Hepatocyte (in vitro differentiated cells): Measurements from ENCODE around the gene FAM83F.

Experiments used
- CTCF ChIP-seq: fragments of 200-600 bp; sonication (generic); IDR thresholded peaks from 2 replicates; pipeline ENCODE4 v1.5.1; 2016; ENCODE audit warnings: antibody characterized with exemption, mild to moderate bottlenecking; ENCODE audit not compliant: poor library complexity
- EZH2 ChIP-seq: fragments of 200-600 bp; sonication (generic); IDR thresholded peaks from 2 replicates; pipeline ENCODE4 v1.6.1; 2016; ENCODE audit warnings: antibody characterized with exemption, mild to moderate bottlenecking, borderline replicate concordance
- EZH2phosphoT487 ChIP-seq: fragments of 200-600 bp; sonication (generic); IDR thresholded peaks from one replicate; pipeline ENCODE4 v1.6.1; 2018; ENCODE audit warnings: antibody characterized with exemption, mild to moderate bottlenecking, low read depth, moderate library complexity; ENCODE audit not compliant: unreplicated experiment, severe bottlenecking

DNA sequence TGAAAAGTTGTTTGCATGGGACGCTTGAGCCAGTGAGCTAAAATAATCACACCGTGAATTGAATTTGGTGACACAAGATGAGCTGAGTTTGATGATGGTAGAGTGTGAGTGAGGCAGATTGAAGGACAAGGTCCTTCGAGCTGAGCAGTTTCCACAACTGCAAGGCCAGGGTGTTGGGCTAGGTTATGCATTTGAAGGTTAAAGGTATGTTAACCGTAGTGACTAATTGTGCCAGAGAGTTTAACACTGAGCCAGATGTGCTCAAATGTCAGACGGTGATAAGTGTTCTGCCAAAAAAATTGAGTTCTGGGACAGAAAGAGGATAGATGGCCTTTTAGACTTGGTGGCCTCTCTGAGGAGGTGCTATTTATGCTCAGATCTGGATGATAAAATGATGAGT lies 89.5 kb downstream of the FAM83F start:
- TF ChIP-seq CTCF = no peak
- no peak for TF ChIP-seq EZH2
- no peak for TF ChIP-seq EZH2phosphoT487
